Heart right ventricle (tissue), 16 donors: ENCODE data around the gene MUC20. TPM values are rescaled to one million over a fixed set of nuclear protein-coding genes. Genes with fewer than 3 reads are reported as not detected.
"Not testable (repeated sequence)": the region's sequence is repeated elsewhere in the genome, so short reads cannot be mapped to it uniquely, and the experiment has no call there.

Experiments
- ATAC-seq, 8 donors: fragments of 200-7000 bp; cut with Tn5 transposase; one replicate each; pipeline ENCODE4 v1.9.1; 2020; ENCODE audit warnings: mild to moderate bottlenecking in 8 of 8, moderate library complexity in 8 of 8, moderate number of reproducible peaks in 1 of 8
- DNase-seq, 2 donors: peaks; one replicate each; pipeline ENCODE4 v3.0.0-alpha.2; 2020
- H3K27ac ChIP-seq, 10 donors: fragments of 200-600 bp; sonication (generic) in 2 of 10; one replicate each; pipeline versions ENCODE4 v1.5.0 to v1.8.0; 2020 to 2022; ENCODE audit warnings: mild to moderate bottlenecking in 3 of 10
- H3K27me3 ChIP-seq, 7 donors: fragments of 200-600 bp; one replicate each; pipeline ENCODE4 v1.8.0; 2021 to 2022; ENCODE audit warnings: mild to moderate bottlenecking in 2 of 7
- H3K36me3 ChIP-seq, 9 donors: fragments of 200-600 bp; sonication (generic) in 1 of 9; one replicate each; pipeline versions ENCODE4 v1.5.0 to v1.8.0; 2020 to 2022; ENCODE audit warnings: mild to moderate bottlenecking in 2 of 9
- H3K4me1 ChIP-seq, 9 donors: fragments of 200-600 bp; sonication (generic) in 1 of 9; one replicate each; pipeline versions ENCODE4 v1.5.0 to v1.8.0; 2020 to 2022; ENCODE audit warnings: mild to moderate bottlenecking in 4 of 9
- H3K4me3 ChIP-seq, 10 donors: fragments of 200-600 bp; sonication (generic) in 2 of 10; one replicate each; pipeline versions ENCODE4 v1.5.0 to v1.8.0; 2020 to 2022; ENCODE audit warnings: mild to moderate bottlenecking in 7 of 10, moderate library complexity in 2 of 10
- H3K9me3 ChIP-seq, 11 donors: fragments of 200-600 bp in 10 of 11; sonication (generic) in 2 of 11; one replicate each; pipeline versions ENCODE4 v1.5.0 to v1.8.0; 2013 to 2022; ENCODE audit warnings: mild to moderate bottlenecking in 2 of 11, control low read depth in 1 of 11, moderate library complexity in 1 of 11
- CTCF ChIP-seq, 9 donors: fragments of 200-600 bp; sonication (generic) in 2 of 9; IDR thresholded peaks; one replicate each; pipeline versions ENCODE4 v1.5.0 to v1.8.0; 2021 to 2022; ENCODE audit warnings: antibody characterized with exemption in 9 of 9, mild to moderate bottlenecking in 5 of 9, moderate library complexity in 1 of 9
- WGBS, 2 donors: extraction: QIAGEN DNeasy Blood & Tissue Kit; methylation state at CpG; one replicate each; pipeline ENCODE4 v1.1.7; 2013; ENCODE audit warnings: inconsistent platforms in 1 of 2; 5-methylcytosine and 5-hydroxymethylcytosine counted together
- intact Hi-C, 10 donors: fragments of 100-400 bp; cut with DNase I; formaldehyde crosslinking; loops; one replicate each; pipeline versions ENCODE4 v1.11.1 to v1.14.2; 2022
- polyA plus RNA-seq, 2 donors: library from polyadenylated mRNA; stranded (reverse); fragments of 200-250 nt; gene quantifications; one replicate each; pipeline ENCODE4 v1.2.3, GENCODE V29; 2013
- total RNA-seq, 10 donors: library from RNA; stranded (reverse); fragmentation: NEBNext Ultra II Directional in 3 of 10; extraction: Animal tissue kit (Norgen Biotek cat#: 25700) in 3 of 10; gene quantifications; one replicate each; pipeline versions ENCODE4 v1.2.1 to v1.2.4, GENCODE V29; 2021 to 2023
- donor health status: Arrhythmogenic right ventricular cardiomyopathy.
- donor health status: ischemic (EF 13 %, LVEDD 7.1; RV severe dilation, severe dysfunction).
- donor health status: healthy with polysubstance abuse.
- donor health status: DM: no; HTN: yes; CAD: no.
- donor health status: DM: no; HTN: no; CAD: no.
- donor health status: ischemic (EF 25% LVEDD 6.9; RV normal size, moderate dysfunction).
- donor health status: ischemic (EF 25% LVEDD 5.7; RV mildly dilated, moderate dysfunction).
- donor health status: healthy.
- donor health status: DM: yes; HTN: yes; CAD: no.
- donor health status: Ischemic cardiomyopathy.
- donor health status: ischemic (EF 35%, LVEDD 5.7; RV mildly dilated, moderate dysfunction).
- donor health status: nonischemic (EF 11% LVEDD 7.7; RV severe dilation, severe dysfunction).
- donor health status: DM: yes; HTN: yes; CAD: no.
- donor health status: PGD.
- donor health status: ischemic (EF 29% LVEDD 5.4; RV normal size, mild dysfunction).
- donor health status: nonischemic (EF 23%, LVEDD 6.1; RV moderate dilation, normal function).

Gene MUC20
- total and polyA plus RNA-seq, 12 donors: 0.36 to 7.6 (median 2.5) TPM

GRCh38 chr3:195744437-195744836 is 23.7 kb downstream of the MUC20 start:
- Histone ChIP-seq H3K9me3 (no peaks in the 10 kb centered on the region), H3K27ac (no peak overlapping the region), H3K4me1 (peaks cover 0 to 9% (median 0%) of the 10 kb centered on the region in 9 donors), H3K4me3 (no peak overlapping the region), H3K36me3 (no peaks in the 10 kb centered on the region), H3K27me3 (peaks cover 0 to 38% (median 7%) of the 10 kb centered on the region in 7 donors)
- 70 to 82% methylated on average over 4 of the region's 4 CpGs for WGBS, 2 donors
- DNase-seq (no peak), ATAC-seq (no peak)
- no peak for TF ChIP-seq CTCF (IDR thresholded peaks at IDR 0.05)
- intact Hi-C loops: loop anchor here in 4 of 10 donors (2.0 to 10.0 kb wide), 2 partner anchors 16 to 120 kb away; no protein-coding TSS in a partner anchor

GRCh38 chr3:195746346-195746745 is 25.6 kb downstream of the MUC20 start:
- peaks cover 0 to 27% (median 7%) of the 10 kb centered on the region in 7 donors for H3K27me3 ChIP-seq
- peaks cover 0 to 9% (median 0%) of the 10 kb centered on the region in 9 donors for H3K4me1 ChIP-seq
- no peaks in the 10 kb centered on the region for H3K36me3 ChIP-seq
- H3K4me3 ChIP-seq: no peak overlapping the region
- ATAC-seq (no peak), DNase-seq (no peak)
- intact Hi-C loops: loop anchor here in 1 of 10 donors (10.0 kb wide), 1 partner anchor 122 kb away; no protein-coding TSS in a partner anchor
- H3K9me3 ChIP-seq: no peaks in the 10 kb centered on the region
- TF ChIP-seq CTCF (IDR thresholded peaks at IDR 0.05): no peak
- 76 to 78% methylated on average over 8 of the region's 8 CpGs for WGBS, 2 donors
- H3K27ac ChIP-seq: no peak overlapping the region

- no peak overlapping the region for H3K27ac ChIP-seq
- no peaks in the 10 kb centered on the region for H3K9me3 ChIP-seq
- H3K27me3 ChIP-seq: peaks cover 0 to 25% (median 7%) of the 10 kb centered on the region in 7 donors
- H3K36me3 ChIP-seq: no peaks in the 10 kb centered on the region
- DNase-seq: no peak
- H3K4me1 ChIP-seq: peaks cover 0 to 9% (median 0%) of the 10 kb centered on the region in 9 donors
- intact Hi-C loops: loop anchor here in 1 of 10 donors (10.0 kb wide), 1 partner anchor 122 kb away; no protein-coding TSS in a partner anchor
- WGBS, 2 donors: 87 to 89% methylated on average over 9 of the region's 9 CpGs
- peak in 1 of 8 donors; percentile 19 for ATAC-seq
- no peak overlapping the region for H3K4me3 ChIP-seq
- no peak for TF ChIP-seq CTCF (IDR thresholded peaks at IDR 0.05)
These were observed 26.0 kb downstream of the MUC20 start for GRCh38 chr3:195746751-195747150.

GRCh38 chr3:195748661-195749060 is 27.9 kb downstream of the MUC20 start:
- Histone ChIP-seq H3K4me3 (no peak overlapping the region), H3K4me1 (peaks cover 0 to 9% (median 0%) of the 10 kb centered on the region in 9 donors), H3K27ac (no peak overlapping the region), H3K9me3 (no peaks in the 10 kb centered on the region), H3K36me3 (no peaks in the 10 kb centered on the region), H3K27me3 (peaks cover 0 to 30% (median 7%) of the 10 kb centered on the region in 7 donors)
- WGBS, 2 donors: 96 to 97% methylated on average over 11 of the region's 11 CpGs
- ATAC-seq (peak in 3 of 8 donors; percentile 22 to 25 (median 23)), DNase-seq (no peak)
- no peak for TF ChIP-seq CTCF (IDR thresholded peaks at IDR 0.05)
- intact Hi-C loops: loop anchor here in 1 of 10 donors (10.0 kb wide), 1 partner anchor 124 kb away; no protein-coding TSS in a partner anchor

GRCh38 chr3:195749101-195749500 is 28.3 kb downstream of the MUC20 start:
- not testable (repeated sequence) for H3K9me3 ChIP-seq, DNase-seq, ATAC-seq, H3K36me3 ChIP-seq, H3K4me3 ChIP-seq, H3K27ac ChIP-seq, H3K4me1 ChIP-seq
- WGBS, 2 donors: 81 to 87% methylated on average over 5 of the region's 5 CpGs
- H3K27me3 ChIP-seq: peaks cover 0 to 31% (median 7%) of the 10 kb centered on the region in 7 donors
- intact Hi-C loops: loop anchor here in 1 of 10 donors (10.0 kb wide), 1 partner anchor 124 kb away; no protein-coding TSS in a partner anchor
